Lower lobe of right lung (tissue), 2 donors: Measurements from ENCODE around the gene MTNR1B. TPM values are rescaled to one million over a fixed set of nuclear protein-coding genes. Genes with fewer than 3 reads are reported as not detected.

Experiments used
- ATAC-seq, 2 donors: fragments of 200-7000 bp; cut with Tn5 transposase; one replicate each; pipeline ENCODE4 v1.9.1; 2020 to 2022; ENCODE audit warnings: mild to moderate bottlenecking in 2 of 2, moderate library complexity in 2 of 2
- DNase-seq: peaks from one replicate; pipeline ENCODE4 v3.0.0-alpha.2; 2020
- H3K27ac ChIP-seq: fragments of 200-600 bp; one replicate; pipeline ENCODE4 v1.8.0; 2022
- H3K27me3 ChIP-seq: fragments of 200-600 bp; one replicate; pipeline ENCODE4 v1.8.0; 2022; ENCODE audit warnings: low read depth
- H3K36me3 ChIP-seq: fragments of 200-600 bp; one replicate; pipeline ENCODE4 v1.8.0; 2022; ENCODE audit warnings: mild to moderate bottlenecking
- H3K4me1 ChIP-seq: fragments of 200-600 bp; one replicate; pipeline ENCODE4 v1.8.0; 2022
- H3K4me3 ChIP-seq: fragments of 200-600 bp; one replicate; pipeline ENCODE4 v1.8.0; 2022; ENCODE audit warnings: mild to moderate bottlenecking
- H3K9me3 ChIP-seq: fragments of 200-600 bp; one replicate; pipeline ENCODE4 v1.8.0; 2022
- CTCF ChIP-seq: fragments of 200-600 bp; IDR thresholded peaks from one replicate; pipeline ENCODE4 v1.8.0; 2022; ENCODE audit warnings: antibody characterized with exemption, mild to moderate bottlenecking
- intact Hi-C: fragments of 100-400 bp; cut with DNase I; formaldehyde crosslinking; loops from one replicate; pipeline ENCODE4 v1.11.0; 2022
- total RNA-seq: library from RNA; stranded (reverse); fragmentation: NEBNext Ultra II Directional; extraction: Animal tissue kit (Norgen Biotek cat#: 25700); gene quantifications from one replicate; pipeline ENCODE4 v1.2.1, GENCODE V29; 2021
- donor health status: DM: no; HTN: yes; CAD: no; lungs with severe emphysema.

Gene MTNR1B
- total RNA-seq, 1 donor from 2014 or later: not detected

GRCh38 chr11:92986585-92986984 is 17.1 kb downstream of the MTNR1B start:
- H3K27ac ChIP-seq: no peak overlapping the region
- no peaks in the 10 kb centered on the region for H3K9me3 ChIP-seq
- DNase-seq (no peak), ATAC-seq (no peak)
- no peaks in the 10 kb centered on the region for H3K27me3 ChIP-seq
- no peak for TF ChIP-seq CTCF
- intact Hi-C loops: no loop called here
- no peaks in the 10 kb centered on the region for H3K36me3 ChIP-seq
- H3K4me1 ChIP-seq: no peaks in the 10 kb centered on the region
- no peak overlapping the region for H3K4me3 ChIP-seq

GRCh38 chr11:92993004-92993403 is 23.6 kb downstream of the MTNR1B start:
- TF ChIP-seq CTCF: no peak
- Histone ChIP-seq H3K9me3 (no peaks in the 10 kb centered on the region), H3K27ac (no peak overlapping the region), H3K4me3 (no peak overlapping the region), H3K4me1 (no peaks in the 10 kb centered on the region), H3K36me3 (no peaks in the 10 kb centered on the region), H3K27me3 (no peaks in the 10 kb centered on the region)
- DNase-seq (no peak), ATAC-seq (no peak)
- intact Hi-C loops: no loop called here

DNA sequence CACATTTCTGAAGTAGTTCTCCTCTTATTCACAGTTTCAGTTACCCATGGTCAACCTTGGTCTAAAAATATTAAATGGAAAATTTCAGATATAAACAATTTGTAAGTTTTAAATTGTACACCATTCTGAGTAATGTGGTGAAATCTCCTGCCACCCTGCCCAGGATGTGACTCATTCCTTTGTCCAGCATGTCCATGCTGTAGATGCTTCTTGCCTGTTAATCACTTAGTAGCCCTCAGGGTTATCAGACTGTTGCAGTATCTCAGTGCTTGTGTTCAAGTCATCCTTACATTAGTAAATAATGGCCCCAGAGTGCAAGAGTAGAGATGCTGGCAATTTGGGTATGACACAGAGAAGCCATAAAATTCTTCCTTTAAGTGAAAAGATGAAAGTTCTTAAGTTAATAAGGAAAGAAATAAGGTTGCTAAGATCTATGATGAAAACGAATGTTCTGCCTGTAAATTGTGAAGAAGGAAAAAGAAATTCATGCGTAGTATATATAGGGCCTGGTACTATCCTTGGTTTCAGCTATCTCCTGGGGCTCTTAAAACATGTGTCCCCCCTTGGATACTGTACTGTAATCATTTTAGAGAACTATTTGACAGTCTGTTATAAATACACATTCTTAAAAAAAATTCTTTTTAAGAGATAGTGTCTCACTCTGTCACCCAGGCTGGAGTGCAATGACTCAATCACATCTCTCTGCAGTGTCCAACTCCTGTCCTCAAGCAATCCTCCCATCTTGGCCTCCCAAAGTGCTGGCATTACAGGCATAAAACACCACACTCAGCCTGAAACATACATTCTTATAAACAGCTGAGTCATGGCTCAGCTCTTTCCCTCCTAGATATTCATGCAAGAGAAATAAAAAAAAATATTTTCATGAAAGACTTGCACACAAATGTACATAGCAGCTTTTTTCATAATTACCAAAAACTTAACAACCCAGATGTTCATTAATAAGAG is 31.3 kb downstream of the MTNR1B start:
- Histone ChIP-seq H3K9me3 (no peaks in the 10 kb centered on the region), H3K27ac (no peak overlapping the region), H3K27me3 (no peaks in the 10 kb centered on the region), H3K36me3 (no peaks in the 10 kb centered on the region), H3K4me1 (no peaks in the 10 kb centered on the region), H3K4me3 (no peak overlapping the region)
- no peak for ATAC-seq
- DNase-seq: no peak
- intact Hi-C loops: no loop called here
- TF ChIP-seq CTCF: no peak

DNA sequence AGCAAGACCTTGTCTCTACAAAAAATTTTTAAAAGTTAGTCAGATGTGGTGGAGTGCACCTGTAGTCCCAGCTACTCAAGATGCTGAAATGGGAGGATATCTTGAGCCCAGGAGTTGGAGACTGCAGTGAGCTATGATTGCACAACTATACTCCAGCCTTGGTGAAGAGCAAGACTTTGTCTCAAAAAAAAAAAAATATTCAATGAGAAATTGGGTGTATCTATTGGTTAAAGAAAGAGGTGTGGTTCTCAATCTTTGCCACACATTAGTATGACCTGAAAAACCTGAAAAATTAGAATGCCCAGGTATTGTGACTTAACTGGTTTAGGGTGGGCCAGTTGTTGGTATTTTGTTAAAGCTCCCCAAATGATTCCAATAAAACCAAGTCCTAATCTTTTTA is 32.4 kb downstream of the MTNR1B start:
- TF ChIP-seq CTCF: no peak

DNA sequence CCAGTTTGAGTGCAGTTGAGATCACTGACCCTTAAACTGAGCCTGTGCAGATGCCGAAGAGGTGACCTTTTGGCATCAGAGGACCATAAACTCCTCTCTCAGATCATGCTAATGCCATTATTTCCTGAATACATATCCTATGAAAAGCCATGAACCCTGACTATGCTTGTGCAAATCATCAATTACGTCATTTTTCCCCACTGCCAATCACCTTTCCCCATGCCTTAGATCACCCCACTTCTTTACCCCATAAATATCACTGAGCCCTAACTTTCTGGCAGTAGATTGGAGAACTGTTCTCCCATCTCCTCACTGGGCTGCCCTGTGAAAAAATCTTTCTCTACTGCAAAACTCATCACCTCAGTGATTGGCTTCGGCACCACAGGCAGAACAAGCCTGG is 32.9 kb downstream of the MTNR1B start:
- DNase-seq (no peak), ATAC-seq (no peak)
- Histone ChIP-seq H3K4me3 (no peak overlapping the region), H3K27me3 (no peaks in the 10 kb centered on the region), H3K36me3 (no peaks in the 10 kb centered on the region), H3K9me3 (no peaks in the 10 kb centered on the region), H3K27ac (no peak overlapping the region), H3K4me1 (no peaks in the 10 kb centered on the region)
- intact Hi-C loops: no loop called here
- no peak for TF ChIP-seq CTCF

More for the DNA sequence above, 32.4 kb downstream of the MTNR1B start:
- H3K27ac ChIP-seq: no peak overlapping the region
- H3K36me3 ChIP-seq: no peaks in the 10 kb centered on the region
- no peaks in the 10 kb centered on the region for H3K4me1 ChIP-seq
- H3K9me3 ChIP-seq: no peaks in the 10 kb centered on the region
- H3K4me3 ChIP-seq: no peak overlapping the region
- DNase-seq: no peak
- intact Hi-C loops: no loop called here
- no peak for ATAC-seq
- no peaks in the 10 kb centered on the region for H3K27me3 ChIP-seq
